Testis (tissue), 5 donors: ENCODE results near the gene DCDC2B. TPM values are rescaled to one million over a fixed set of nuclear protein-coding genes. Genes with fewer than 3 reads are reported as not detected.
"Not testable (repeated sequence)": the region's sequence is repeated elsewhere in the genome, so short reads cannot be mapped to it uniquely, and the experiment has no call there.

Experiments used
- DNase-seq: peaks from one replicate; pipeline ENCODE4 v3.0.0-alpha.2; 2019
- H3K27ac ChIP-seq, 2 donors: fragments of 200-600 bp; sonication (generic); one replicate each; pipeline ENCODE4 v1.5.1; 2019
- H3K27me3 ChIP-seq: fragments of 200-600 bp; sonication (generic); one replicate; pipeline ENCODE4 v1.5.1; 2019
- H3K36me3 ChIP-seq: fragments of 200-600 bp; sonication (generic); one replicate; pipeline ENCODE4 v1.5.1; 2017; ENCODE audit warnings: low read depth; ENCODE audit errors: missing control alignments
- H3K4me1 ChIP-seq: fragments of 200-600 bp; sonication (generic); one replicate; pipeline ENCODE4 v1.5.1; 2019
- H3K4me3 ChIP-seq, 2 donors: fragments of 200-600 bp; sonication (generic); one replicate each; pipeline ENCODE4 v1.5.1; 2017 to 2019
- H3K9me3 ChIP-seq: fragments of 200-600 bp; sonication (generic); one replicate; pipeline ENCODE4 v1.5.1; 2017
- CTCF ChIP-seq, 3 experiments: fragments of 450-650 bp in 2 of 3; fragments of 200-600 bp in 1 of 3; sonication (generic) in 1 of 3; IDR thresholded peaks; one replicate each; pipeline ENCODE4 v1.5.1; 2016 to 2019; ENCODE audit warnings: antibody characterized with exemption in 3 of 3, mild to moderate bottlenecking in 2 of 3, moderate library complexity in 1 of 3
- POLR2A ChIP-seq: fragments of 450-650 bp; IDR thresholded peaks from one replicate; pipeline ENCODE4 v1.6.1; 2017; ENCODE audit warnings: antibody characterized with exemption, mild to moderate bottlenecking, moderate library complexity
- WGBS, 2 donors: methylation state at CpG; one replicate each; pipeline ENCODE4 v1.1.5; 2018; 5-methylcytosine and 5-hydroxymethylcytosine counted together
- intact Hi-C: fragments of 100-400 bp; cut with DNase I; formaldehyde crosslinking; loops from one replicate; pipeline ENCODE4 v1.15.1; 2023; ENCODE audit warnings: low total_unique reads
- long read RNA-seq, 2 donors: transcript quantifications; one replicate each; lab custom pipeline, GENCODE V29; 2026
- polyA plus RNA-seq: library from polyadenylated mRNA; stranded (reverse); fragments of 350-450 nt; fragmentation: Illumina TruSeq; extraction: RNeasy Lipid Tissue Mini Kit (QIAGEN cat#74804); gene quantifications from one replicate; pipeline ENCODE4 v1.2.3, GENCODE V29; 2014; ENCODE audit warnings: low read depth, low replicate concordance; ENCODE audit not compliant: insufficient read depth
- total RNA-seq, 2 donors: library from RNA; depleted of rRNA; stranded (reverse); fragments of >200 nt; gene quantifications; one replicate each; pipeline ENCODE4 v1.2.3, GENCODE V29; 2016

DCDC2B gene
- 1 to 10 TPM in 1 of 2 donors, under 1 TPM in 1; 0.81 to 1.7 TPM for total RNA-seq
- polyA plus RNA-seq, result 2.6 TPM
- long read RNA-seq, donor 1, result 0 reads
- long read RNA-seq, donor 2, result 0 reads

GRCh38 chr1:32208891-32209328, at the start of gene DCDC2B:
TSS of gene DCDC2B (plus strand) at chr1:32209089. CDS start at chr1:32209094, 5 bp downstream.
- H3K4me3 ChIP-seq, result no peak within 1 kb of the TSS
- peaks cover 25% of the 10 kb centered on the region for H3K4me1 ChIP-seq
- DNase-seq, result peak; percentile 64
- H3K9me3 ChIP-seq, result no peaks in the 10 kb centered on the region
- no peaks in the 10 kb centered on the region for H3K36me3 ChIP-seq
- H3K27me3 ChIP-seq, result no peaks in the 10 kb centered on the region
- H3K27ac ChIP-seq, result no peak within 1 kb of the TSS
- 89 to 90% methylated on average over 4 to 5 of the region's 5 CpGs for WGBS, 2 donors
- TF ChIP-seq POLR2A (no peak), CTCF (IDR thresholded peaks at IDR 0.05) (no peak)
- intact Hi-C loops, result no loop called here

- no peak for DNase-seq
- Histone ChIP-seq H3K4me1 (no peaks in the 10 kb centered on the region), H3K9me3 (no peaks in the 10 kb centered on the region), H3K27ac (no peak overlapping the region), H3K4me3 (no peak overlapping the region), H3K27me3 (no peaks in the 10 kb centered on the region), H3K36me3 (no peaks in the 10 kb centered on the region)
- WGBS, 2 donors, result 76 to 83% methylated on average over 3 of the region's 3 CpGs
- intact Hi-C loops, result no loop called here
- TF ChIP-seq CTCF (IDR thresholded peaks at IDR 0.05) (no peak), POLR2A (no peak)
These were observed 49.7 kb upstream of the DCDC2B start for GRCh38 chr1:32159189-32159588.

- intact Hi-C loops, result no loop called here
- H3K27ac ChIP-seq, result no peak overlapping the region
- H3K36me3 ChIP-seq, result no peaks in the 10 kb centered on the region
- no peak overlapping the region for H3K4me3 ChIP-seq
- no peaks in the 10 kb centered on the region for H3K9me3 ChIP-seq
- no peak for TF ChIP-seq POLR2A
- no peak for TF ChIP-seq CTCF (IDR thresholded peaks at IDR 0.05)
- H3K27me3 ChIP-seq, result no peaks in the 10 kb centered on the region
- 89 to 100% methylated on average over 2 of the region's 2 CpGs for WGBS, 2 donors
- no peak for DNase-seq
- no peaks in the 10 kb centered on the region for H3K4me1 ChIP-seq
These were observed 45.5 kb upstream of the DCDC2B start for GRCh38 chr1:32163405-32163804.

- H3K27me3 ChIP-seq, intact Hi-C loops, H3K4me3 ChIP-seq, H3K4me1 ChIP-seq, DNase-seq, H3K36me3 ChIP-seq, H3K9me3 ChIP-seq, H3K27ac ChIP-seq: not testable (repeated sequence)
- 91 to 96% methylated on average over 10 of the region's 10 CpGs for WGBS, 2 donors
These were observed 43.3 kb upstream of the DCDC2B start for GRCh38 chr1:32165633-32166032.

GRCh38 chr1:32170991-32171390, 37.9 kb upstream of the DCDC2B start:
- TF ChIP-seq POLR2A (no peak), CTCF (IDR thresholded peaks at IDR 0.05) (no peak)
- no peaks in the 10 kb centered on the region for H3K36me3 ChIP-seq
- WGBS, 2 donors, result 53 to 64% methylated on average over 4 of the region's 4 CpGs
- H3K27me3 ChIP-seq, result no peaks in the 10 kb centered on the region
- no peaks in the 10 kb centered on the region for H3K4me1 ChIP-seq
- H3K27ac ChIP-seq, result no peak overlapping the region
- no peak for DNase-seq
- intact Hi-C loops, result no loop called here
- no peaks in the 10 kb centered on the region for H3K9me3 ChIP-seq
- no peak overlapping the region for H3K4me3 ChIP-seq
